Mucosa of gallbladder (tissue), 1 donor: ENCODE measurements around the gene LAT. TPM values are rescaled to one million over a fixed set of nuclear protein-coding genes. Genes with fewer than 3 reads are reported as not detected.

Experiments
- total RNA-seq: library from RNA; stranded (reverse); gene quantifications from one replicate; pipeline ENCODE4 v1.2.1, GENCODE V29; 2021
- donor health status: DM: no; HTN: no; CAD: no.

Gene LAT
- total RNA-seq, 1 donor from 2014 or later: 14.3 TPM

Other genes starting within 250 kb of the LAT start
- gene NPIPB9, start 233.3 kb upstream of the LAT start, total RNA-seq: not detected
- 113 TPM for gene ATXN2L, start 162.1 kb upstream of the LAT start, total RNA-seq
- 163 TPM for gene TUFM, start 138.7 kb upstream of the LAT start, total RNA-seq
- gene SH2B1, start 121.2 kb upstream of the LAT start, total RNA-seq: 88.1 TPM
- gene ATP2A1, start 106.6 kb upstream of the LAT start, total RNA-seq: 0.83 TPM
- 35.1 TPM for gene RABEP2, start 59.8 kb upstream of the LAT start, total RNA-seq
- 1.4 TPM for gene CD19, start 53.1 kb upstream of the LAT start, total RNA-seq
- 39.2 TPM for gene NFATC2IP, start 34.1 kb upstream of the LAT start, total RNA-seq
- 39.8 TPM for gene SPNS1, start 10.3 kb upstream of the LAT start, total RNA-seq